ENCODE measurements around the gene ART4.

Gene ART4

DNA sequence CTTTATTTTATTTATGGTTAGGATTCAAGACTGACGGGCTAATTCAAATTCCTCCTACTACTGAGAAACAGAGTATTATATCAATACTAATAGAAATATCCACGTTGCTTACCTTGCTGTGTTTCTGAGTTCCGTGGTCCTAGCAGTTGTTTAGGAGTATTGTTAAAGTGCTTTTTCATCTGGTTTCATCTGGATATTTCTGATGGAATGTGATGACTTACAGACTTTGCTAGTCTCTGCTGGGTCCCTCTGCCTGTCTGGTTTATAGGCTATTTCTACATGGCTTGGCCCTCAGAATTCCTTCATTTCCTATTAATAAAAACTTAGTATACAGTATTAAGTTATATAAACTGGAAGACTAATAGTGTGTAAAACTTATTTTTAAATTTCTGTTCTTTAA lies 29.3 kb downstream of the ART4 start, which contains the start of gene SMCO3:
Gene SMCO3 (minus strand): TSS at position 169 of the 400 bp plus-strand sequence. CDS start 7,502 bp downstream, outside the sequence.
- no peak for DNase-seq
- H3K36me3 ChIP-seq: no peaks in the 10 kb centered on the region
- no peaks in the 10 kb centered on the region for H3K27me3 ChIP-seq
- H3K4me1 ChIP-seq: no peaks in the 10 kb centered on the region
- H3K4me3 ChIP-seq (ENCODE audit: low read depth, low read length): no peak within 1 kb of the TSS
- H3K9me3 ChIP-seq: no peaks in the 10 kb centered on the region
- no peak for TF ChIP-seq CTCF (IDR thresholded peaks at IDR 0.05; ENCODE audit: low read depth, low read length)

GRCh38 chr12:14811486-14811885 lies 31.8 kb downstream of the ART4 start:
- TF ChIP-seq CTCF (IDR thresholded peaks at IDR 0.05; ENCODE audit: low read depth, low read length): no peak
- no peaks in the 10 kb centered on the region for H3K4me1 ChIP-seq
- H3K9me3 ChIP-seq: no peaks in the 10 kb centered on the region
- H3K4me3 ChIP-seq (ENCODE audit: low read depth, low read length): no peak overlapping the region
- H3K36me3 ChIP-seq: no peaks in the 10 kb centered on the region
- no peaks in the 10 kb centered on the region for H3K27me3 ChIP-seq
- no peak for DNase-seq

- peak; percentile 47 for DNase-seq
- Histone ChIP-seq H3K36me3 (no peaks in the 10 kb centered on the region), H3K4me1 (no peaks in the 10 kb centered on the region), H3K4me3 (ENCODE audit: low read depth, low read length) (no peak overlapping the region), H3K9me3 (no peaks in the 10 kb centered on the region), H3K27me3 (no peaks in the 10 kb centered on the region)
- TF ChIP-seq CTCF (IDR thresholded peaks at IDR 0.05; ENCODE audit: low read depth, low read length): peak; percentile 65
These were observed 32.3 kb downstream of the ART4 start for GRCh38 chr12:14810953-14811483.

DNA sequence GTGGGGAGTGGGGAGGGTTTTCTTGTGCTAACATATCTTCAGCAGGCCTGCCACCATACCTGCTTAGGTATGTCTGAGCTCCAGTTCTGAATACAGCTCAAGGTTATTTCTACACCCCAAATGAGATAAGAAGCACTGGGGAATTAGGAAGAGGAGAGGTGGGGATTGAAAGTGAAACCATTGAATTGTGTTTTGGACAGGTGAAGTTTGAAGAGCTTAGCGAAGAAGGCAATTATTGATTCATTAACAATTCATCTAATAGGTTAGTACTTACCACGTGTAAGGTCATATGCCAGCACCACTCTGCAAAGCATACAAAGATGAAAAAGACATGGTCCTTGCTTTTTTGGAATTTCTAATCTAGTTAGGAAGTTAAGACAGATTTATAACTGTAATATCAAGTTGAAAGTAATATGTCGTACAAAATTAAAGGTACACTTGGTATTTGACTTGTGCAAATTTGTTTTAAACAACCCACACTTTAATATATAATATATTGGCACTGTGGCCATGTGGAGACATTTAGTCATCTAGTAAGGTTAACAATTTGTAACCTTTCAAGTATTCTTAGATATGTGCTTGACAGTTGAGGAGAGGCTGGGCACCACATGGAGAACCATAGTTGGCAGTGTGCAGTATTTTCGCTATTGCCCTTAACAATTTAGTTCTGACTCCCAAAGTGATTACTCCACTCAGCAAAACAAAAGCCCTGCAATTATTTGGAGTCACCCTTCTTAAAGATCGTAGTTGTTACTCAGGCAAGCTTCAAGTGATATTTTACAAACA lies 33.0 kb downstream of the ART4 start:
- Histone ChIP-seq H3K36me3 (no peaks in the 10 kb centered on the region), H3K4me1 (no peaks in the 10 kb centered on the region), H3K27me3 (no peaks in the 10 kb centered on the region), H3K9me3 (no peaks in the 10 kb centered on the region), H3K4me3 (ENCODE audit: low read depth, low read length) (no peak overlapping the region)
- TF ChIP-seq CTCF (IDR thresholded peaks at IDR 0.05; ENCODE audit: low read depth, low read length): no peak
- DNase-seq: no peak

GRCh38 chr12:14803830-14804160 lies 39.5 kb downstream of the ART4 start:
- no peaks in the 10 kb centered on the region for H3K9me3 ChIP-seq
- H3K27me3 ChIP-seq: no peaks in the 10 kb centered on the region
- H3K4me1 ChIP-seq: no peaks in the 10 kb centered on the region; the same call in 1 of the 2 replicates
- no peak for DNase-seq
- no peak for TF ChIP-seq CTCF (IDR thresholded peaks at IDR 0.05; ENCODE audit: low read depth, low read length)
- H3K36me3 ChIP-seq: peaks cover 10% of the 10 kb centered on the region
- H3K4me3 ChIP-seq (ENCODE audit: low read depth, low read length): peak overlapping the region; percentile 96

Measured in BE2C (cell line).